HG03103 (cell line): Measurements from ENCODE around the gene CBX1.
A peak's percentile ranks its signal among the peaks of the same experiment; 100 is the strongest.
"Not testable (repeated sequence)": the region's sequence is repeated elsewhere in the genome, so short reads cannot be mapped to it uniquely, and the experiment has no call there.

Experiments used
- ATAC-seq: cut with Tn5 transposase; IDR thresholded peaks from one replicate; pipeline ENCODE4 v1.9.1; 2021; ENCODE audit warnings: low read depth; ENCODE audit not compliant: unreplicated experiment

CBX1 gene

DNA sequence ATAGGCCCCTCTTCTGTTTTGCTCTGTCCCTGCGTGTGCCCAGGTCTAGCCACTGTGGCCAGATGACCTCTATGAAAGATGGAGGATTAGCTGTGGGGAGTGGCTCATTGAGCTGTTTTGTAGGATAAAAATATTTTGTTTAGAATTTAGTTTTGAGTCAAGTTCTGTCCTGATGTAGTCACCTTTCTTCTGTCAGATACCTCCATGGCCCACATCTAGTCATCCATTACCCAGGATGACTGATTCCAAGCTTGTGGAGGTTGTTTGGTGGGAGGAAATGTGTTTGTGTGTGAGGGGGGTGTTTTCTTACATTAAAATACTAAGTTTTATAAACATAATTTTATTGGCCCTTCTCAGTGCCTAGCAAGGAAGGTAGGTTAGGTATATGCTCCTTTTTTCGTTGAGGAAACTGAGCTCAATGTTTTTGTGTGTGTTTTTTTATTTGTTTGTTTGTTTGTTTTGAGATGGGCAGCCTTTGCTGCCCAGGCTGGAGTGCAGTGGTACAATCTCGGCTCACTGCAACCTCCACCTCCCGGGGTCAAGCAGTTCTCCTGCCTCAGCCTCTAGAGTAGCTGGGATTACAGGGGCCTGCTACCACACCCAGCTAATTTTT lies 22.6 kb upstream of the CBX1 start:
- no peak for ATAC-seq

DNA sequence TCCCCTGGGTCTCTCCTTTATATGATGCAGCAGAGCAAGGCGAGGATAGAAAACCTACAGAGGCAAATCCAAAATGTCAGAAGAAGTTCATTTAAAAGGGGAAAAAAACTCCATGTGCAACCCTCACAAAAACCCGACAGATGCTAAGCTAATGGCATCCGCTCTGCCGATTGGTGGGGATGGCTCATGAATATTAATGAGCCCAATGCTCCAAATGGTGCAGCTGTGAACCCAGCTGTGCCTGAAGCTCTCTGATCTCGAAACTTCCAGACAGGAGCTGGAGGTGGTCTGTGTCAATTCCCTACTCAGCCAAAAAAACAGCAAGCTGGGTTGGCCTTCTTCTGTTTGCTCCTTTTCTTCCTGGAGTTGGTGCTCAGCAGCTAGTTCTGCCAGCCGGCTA lies 21.8 kb upstream of the CBX1 start:
- ATAC-seq, result no peak

DNA sequence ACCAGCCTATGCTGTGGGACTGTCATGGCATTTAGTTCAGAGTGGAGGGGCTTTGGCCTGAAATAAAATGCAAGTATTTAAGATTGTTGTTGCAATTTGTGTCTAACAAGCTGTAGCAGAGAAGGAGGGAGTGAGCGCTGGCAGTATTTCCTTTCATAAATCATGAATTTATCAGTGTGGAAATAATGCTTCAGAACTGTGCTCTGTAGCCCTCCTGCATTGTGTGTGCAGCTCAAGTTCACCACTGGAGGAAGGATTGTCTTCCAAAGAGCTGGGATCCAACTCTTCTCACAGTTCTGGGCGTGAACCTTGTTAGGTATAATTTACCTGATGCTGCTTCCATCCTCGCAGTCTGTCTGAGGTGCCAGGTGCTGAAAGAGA lies 21.4 kb upstream of the CBX1 start:
- ATAC-seq, result no peak

DNA sequence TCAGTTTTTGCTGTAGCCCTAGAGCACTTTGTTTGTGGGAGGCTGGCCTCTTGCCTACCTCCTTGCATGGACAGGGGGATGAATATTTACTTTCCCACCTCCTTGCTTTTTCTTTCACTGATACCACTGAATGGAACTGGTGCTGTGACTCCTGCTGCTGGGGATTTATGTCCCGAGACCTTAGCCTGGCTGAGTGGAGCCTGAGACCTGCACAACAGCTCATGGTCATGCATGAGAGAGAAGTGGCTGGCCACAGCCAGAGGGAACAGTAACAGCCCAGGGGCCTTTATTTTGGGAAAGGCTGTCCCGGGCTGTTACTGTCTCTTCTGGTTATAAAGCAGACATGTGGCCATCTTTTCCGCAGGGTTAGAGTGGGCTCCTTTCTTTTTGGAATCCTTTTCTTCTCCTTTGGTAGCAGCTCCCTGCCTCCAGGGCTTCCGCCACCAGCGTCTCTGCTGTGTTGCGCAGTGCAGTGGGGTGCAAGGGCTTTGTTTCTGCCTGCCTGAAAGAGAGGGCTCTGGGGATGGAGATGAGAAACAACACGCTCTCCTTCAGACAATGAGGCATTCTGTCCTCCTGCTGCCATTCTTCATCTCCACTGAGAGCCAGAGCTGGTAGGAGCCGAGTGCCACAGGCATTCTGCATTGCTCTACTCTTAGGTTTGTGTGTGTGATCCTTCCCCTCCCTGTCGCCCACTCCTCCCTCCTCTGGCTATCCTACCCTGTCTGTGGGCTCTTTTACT lies 20.8 kb upstream of the CBX1 start:
- ATAC-seq, result no peak

DNA sequence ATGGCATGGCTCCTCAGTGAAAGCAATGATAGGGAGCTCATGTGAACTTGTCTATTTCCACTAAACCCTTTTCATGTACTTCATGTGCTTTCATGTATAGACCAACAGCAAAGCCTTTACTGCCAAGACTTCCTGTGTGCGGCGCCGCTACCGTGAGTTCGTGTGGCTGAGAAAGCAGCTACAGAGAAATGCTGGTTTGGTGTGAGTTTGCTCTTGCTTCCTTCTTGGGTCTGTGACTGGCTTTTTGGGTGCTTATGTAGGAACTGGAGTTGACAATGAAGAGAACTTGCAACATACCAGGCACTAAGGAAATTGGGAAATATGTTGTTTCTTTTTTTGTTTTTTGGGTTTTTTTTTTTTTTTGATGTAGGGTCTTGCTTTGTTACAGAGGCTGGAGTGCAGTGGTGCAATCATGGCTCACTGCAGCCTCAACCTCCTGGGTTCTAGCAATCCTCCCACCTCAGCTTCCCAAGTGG lies 12.0 kb upstream of the CBX1 start:
- peak; percentile 46 for ATAC-seq

DNA sequence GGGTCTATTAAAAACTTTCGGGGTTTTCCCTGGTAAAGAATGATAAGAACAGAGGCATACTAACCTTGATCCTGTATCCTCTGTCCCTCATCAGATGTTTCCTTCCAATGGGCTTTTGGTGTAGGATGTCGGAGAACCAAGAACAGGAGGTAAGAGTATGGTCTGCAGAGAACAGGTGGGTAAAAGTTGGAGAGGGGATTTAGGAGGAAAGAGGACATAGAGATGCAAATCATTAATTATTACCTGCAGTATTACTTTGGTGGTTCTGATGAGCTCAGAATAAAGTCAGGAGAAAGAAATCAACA lies 10.6 kb upstream of the CBX1 start:
- no peak for ATAC-seq

DNA sequence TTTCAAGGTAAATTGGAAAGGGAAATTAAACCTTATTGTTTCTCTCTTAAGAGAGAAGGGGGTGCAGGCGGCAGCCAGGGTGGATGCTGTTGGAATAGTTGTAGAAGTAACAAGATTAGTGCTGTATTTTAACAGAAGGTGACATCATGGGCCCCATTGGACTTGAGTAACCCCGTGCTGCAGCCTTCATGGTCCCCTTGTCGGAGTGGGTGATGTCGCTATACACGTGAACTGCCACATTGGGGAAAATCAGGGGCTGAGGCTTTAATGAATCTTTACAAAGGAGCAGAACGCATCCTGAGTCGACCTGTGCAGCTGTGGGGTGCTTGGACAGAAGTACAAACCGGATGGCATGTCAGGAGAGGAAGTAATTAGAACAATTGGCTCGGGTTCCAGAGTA lies 9.5 kb upstream of the CBX1 start:
- ATAC-seq, result no peak

DNA sequence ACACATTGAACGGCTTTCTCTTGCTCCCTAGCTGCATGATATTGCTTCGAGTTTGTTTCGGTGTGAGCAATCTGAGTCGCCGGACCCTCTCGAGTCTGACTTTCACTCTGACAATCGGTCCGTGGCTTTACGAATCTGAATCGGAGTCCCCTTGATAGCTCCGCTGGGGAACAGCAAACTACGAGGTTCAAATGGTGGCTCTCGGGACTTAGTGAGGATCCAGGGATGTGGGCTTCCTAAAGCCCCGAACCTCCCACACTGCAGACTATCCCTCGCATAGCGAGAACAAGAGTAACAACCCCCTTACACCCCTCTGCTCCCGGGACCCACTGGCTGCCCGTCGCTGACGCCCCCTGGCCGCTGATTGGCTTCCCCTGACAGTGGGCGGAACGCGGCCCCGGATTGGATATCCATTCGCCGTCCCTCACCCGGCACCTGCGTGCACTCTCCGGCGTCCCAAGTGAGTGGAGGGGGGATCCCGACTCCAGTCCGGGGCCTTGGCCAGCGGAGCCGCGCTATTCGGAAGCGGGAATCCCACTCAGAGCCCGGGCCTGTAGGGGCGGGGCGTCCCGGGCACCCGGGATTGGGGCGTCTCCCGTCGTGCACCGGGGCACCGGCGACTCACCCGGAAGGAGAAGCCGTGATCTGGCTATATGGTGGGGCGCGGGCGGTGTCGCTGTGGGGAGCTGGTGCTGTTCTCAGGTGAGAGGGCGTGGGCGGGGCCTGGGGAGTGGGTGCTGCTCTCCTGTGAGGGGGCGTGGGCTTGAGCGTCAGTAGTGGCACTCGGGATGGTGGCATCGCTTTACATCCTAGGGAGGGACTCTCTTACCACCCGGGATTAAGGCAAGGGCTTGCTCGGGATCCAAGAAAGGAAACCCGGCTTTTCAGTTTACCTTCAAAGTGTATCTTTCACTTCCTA lies 6.1 kb upstream of the CBX1 start, which contains the start of gene SNX11:
Gene SNX11 (plus strand): TSS at position 630 of the 919 bp plus-strand sequence. CDS start 4,278 bp downstream, outside the sequence.
- peak; percentile 65 for ATAC-seq

DNA sequence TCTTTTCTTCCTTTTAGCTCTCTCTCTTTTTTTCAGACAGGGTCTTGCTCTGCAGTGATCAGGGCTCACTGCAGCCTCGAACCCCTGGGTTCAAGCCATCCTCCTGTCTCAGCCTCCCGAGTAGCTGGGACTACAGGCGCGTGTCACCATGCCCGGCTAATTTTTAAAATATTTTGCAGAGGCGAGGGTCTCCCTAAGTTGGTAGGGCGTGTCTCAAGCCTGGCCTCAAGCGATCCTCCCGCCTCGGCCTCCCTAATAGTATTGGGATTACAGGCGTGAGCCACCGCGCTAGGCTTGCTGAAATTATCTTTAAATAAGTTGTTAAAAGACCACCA lies 5.5 kb upstream of the CBX1 start:
- no peak for ATAC-seq

DNA sequence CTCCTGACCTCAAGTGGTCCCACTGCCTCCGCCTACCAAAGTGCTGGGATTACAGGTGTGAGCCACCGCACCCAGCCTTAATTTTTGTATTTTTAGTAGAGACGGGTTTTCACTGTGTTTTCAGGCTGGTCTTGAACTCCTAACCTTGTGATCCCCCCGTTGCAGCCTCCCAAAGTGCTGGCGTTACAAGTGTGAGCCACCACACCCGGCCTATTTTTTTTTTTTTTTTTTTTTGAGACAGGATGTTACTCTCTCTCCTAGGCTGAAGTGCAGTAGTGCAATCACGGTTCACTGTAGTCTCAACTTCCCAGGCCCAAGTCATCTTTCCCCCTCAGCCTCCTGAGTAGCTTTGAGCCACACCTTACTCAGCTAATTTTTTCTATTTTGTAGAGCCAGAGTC lies 3.2 kb upstream of the CBX1 start:
- ATAC-seq, result no peak

DNA sequence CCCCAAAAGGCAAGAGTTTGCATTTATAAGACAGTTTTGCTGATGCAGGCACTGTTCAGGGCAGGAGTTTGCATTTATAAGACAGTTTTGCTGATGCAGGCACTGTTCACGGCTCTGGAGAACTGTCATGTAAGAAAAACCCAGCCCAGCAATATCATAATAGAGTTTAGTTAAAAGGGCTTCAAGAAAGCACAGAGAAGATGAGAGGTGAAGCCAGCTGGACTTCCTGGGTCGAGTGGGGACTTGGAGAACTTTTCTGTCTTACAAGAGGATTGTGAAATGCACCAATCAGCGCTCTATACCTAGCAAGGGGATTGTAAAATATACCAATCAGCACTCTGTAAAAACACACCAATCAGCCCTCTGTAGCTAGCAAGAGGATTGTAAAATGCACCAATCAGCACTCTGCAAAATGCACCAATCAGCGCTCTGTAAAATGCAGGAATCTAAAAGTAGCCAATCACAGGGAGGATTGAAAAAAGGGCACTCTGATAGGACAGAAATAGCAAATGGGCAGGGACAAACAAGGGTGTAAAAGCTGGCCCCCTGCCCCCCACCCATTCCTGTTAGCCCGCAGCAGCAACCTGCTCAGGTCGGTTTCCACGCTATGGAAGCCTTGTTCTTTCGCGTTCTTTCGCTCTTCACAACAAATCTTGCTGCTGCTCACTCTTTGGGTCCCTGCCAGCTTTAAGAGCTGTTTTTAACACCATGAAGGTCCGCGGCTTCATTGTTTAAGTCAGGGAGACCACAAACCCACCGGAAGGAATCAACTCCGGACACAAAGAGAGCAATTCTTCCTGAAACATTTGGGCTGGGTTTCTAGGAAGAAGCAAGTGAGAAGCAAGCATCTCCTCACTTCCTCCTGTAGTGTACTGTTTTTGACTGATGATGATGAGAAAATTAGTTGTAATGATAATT lies 1.8 kb upstream of the CBX1 start:
- ATAC-seq, result no peak

DNA sequence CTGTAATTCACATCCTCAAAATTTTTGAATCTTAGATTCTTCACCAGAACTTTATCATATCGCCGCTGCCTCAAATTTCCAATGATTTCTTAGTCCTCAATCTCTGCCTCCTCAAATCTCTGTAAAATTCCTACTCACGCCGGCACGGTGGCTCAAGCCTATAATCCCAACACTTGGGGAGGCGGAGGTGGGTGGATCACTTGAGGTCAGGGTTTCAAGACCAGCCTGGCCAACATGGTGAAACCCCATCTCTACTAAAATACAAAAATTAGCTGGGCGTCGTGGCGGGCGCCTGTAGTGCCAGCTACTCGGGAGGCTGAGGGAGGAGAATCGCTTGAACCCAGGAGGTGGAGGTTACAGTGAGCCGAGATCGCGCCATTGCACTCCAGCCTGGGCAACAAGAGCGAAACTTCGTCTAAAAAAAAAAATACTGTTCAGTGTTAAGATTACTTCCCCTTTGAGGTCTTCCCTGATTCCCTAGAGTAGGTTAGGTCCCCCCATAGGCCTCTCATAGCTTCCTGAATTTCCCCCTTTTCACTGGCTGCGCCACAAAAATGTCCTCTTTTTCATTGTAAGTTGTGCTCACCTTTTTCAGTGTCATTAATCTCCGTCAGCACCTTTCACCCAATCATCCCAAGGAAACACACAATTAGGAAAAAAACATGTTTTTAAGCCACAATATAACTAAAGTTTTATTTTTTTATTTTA lies 919 bp upstream of the CBX1 start:
- no peak for ATAC-seq

DNA sequence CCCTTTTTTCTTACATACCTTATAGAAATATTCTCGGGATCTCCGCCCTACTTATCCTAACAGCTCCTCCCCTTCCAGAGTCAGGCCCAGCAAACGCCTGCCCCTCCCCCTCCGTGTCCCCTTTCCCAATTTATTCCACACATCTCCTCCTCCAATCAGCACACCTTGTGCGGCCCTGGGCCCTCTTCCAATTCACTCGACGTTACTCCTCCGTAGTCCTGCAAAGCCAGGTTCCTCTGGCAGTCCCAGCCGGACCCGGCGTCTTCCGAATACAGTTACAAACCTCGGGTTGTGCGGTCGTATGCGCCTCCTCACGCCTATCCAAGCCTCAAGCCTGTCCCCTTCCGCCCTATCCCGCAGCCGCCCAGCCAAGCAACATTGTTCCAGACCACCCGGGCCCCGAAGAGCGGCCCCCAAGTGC lies 677 bp downstream of the CBX1 start:
- ATAC-seq, result no peak

DNA sequence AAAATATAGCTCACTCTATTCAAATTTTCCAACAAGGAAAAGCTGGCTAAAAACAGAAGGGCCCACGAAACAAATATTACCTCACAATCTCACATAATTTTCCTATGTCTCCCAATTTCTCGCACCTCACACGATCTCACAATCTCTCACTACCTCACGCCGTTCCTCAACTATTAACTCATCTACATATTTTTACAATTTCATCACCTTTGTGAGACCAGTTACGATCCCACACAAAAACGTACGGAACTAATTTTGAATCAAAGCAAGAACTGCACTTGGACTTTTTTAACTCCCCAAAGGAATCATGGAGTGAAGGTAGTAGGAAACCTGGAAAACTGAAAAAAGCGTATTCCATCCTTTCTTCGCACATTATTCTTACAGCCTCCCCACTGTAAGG lies 1.1 kb downstream of the CBX1 start:
- no peak for ATAC-seq

DNA sequence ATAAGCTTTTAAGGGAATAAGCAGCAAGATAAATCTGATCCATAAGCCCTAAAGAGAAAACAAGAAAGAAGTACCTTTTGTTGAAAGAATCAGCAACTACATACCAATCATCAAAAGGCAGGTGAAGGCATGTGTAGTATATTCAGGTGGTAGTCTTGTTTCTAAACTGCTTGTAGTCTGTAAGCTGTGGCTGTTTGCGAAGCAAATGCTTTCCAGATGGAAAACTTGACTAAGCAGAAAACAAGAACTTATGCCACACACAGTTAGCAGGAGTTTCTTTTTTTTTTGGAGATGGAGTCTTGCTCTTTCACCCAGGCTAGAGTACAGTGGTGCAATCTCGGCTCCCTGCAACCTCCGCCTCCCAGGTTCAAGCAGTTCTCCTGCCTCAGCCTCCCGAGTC lies 5.7 kb downstream of the CBX1 start:
- ATAC-seq, result no peak

DNA sequence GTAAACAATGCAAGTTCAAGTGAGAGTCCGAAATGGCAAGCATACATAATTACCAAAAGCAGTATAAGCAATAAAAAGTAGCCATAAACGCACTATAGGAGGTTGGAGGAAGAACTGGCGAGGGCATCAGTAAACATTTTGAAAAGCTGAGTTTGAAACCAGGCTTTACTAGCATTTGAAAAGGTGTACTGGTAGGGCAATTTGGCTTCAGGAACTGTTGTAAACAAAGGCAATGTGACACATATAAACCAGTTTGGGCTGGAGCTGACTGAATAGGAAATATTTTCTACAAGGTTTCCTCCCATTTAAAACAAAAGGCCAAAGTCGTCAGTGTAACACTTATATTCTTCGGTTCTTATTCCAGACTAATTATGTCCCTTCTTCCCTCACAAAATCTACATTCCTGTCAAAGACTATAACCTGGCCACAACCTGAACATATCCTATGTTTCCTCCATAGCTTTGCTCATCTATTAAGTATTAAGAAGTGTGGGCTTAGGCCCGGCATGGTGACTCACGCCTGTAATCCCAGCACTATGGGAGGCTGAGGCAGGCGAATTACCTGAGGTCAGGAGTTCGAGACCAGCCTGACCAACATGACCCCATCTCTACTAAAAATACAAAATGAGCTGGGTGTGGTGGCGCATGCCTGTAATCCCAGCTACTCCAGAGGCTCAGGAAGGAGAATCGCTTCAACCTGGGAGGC lies 7.8 kb downstream of the CBX1 start:
- ATAC-seq, result no peak

DNA sequence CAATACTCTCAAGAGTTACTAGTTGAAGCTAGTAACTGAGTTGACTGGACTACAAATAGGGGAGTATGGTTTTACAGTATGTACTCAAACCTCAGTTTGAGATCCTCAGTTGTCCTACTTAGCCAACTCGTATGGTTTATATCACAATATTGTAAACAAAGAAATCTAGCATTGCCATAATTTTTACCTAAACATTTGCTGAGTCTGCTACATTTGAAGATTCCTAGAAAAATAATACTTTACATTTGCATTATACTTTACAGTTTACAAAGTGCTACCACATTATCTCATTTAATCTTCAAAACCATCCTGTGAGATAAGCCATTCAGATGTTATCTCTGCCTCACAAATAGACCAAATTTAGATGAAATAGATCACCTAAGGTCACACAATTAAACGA lies 16.3 kb downstream of the CBX1 start:
- ATAC-seq, result no peak

DNA sequence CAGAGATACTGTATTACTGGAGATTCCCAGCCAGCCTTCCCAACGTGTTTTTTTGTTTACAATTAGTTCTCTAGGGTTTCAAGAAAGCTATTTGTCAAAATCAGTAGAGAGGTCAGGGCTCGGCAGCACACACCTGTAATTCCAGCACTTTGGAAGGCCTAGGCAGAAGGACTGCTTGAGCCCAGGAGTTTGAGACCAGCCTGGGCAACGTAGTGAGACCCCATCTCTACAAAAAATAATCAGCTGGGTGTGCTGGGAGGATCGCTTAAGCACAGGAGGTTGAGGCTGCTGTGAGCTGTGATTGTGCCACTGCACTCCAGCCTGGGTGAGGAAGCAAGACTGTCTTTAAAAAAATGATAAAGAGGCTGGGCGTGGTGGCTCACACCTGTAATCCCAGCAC lies 19.4 kb downstream of the CBX1 start:
- no peak for ATAC-seq

DNA sequence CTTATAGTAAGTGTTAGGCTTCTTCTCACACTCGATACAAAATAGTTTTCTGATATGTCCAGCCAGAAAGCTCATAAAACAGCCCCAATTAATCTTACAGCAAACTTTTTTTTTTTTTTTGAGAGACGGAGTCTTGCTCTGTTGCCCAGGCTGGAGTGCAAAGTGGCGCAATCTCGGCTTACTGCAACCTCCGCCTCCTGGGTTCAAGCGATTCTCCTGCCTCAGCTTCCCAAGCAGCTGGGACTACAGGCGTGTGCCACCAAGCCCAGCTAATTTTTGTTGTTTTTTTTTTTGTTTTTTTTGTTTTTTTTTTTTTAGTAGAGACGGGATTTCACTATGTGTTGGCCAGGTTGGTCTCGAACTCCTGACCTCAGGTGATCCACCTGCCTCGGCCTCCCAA lies 24.1 kb downstream of the CBX1 start:
- not testable (repeated sequence) for ATAC-seq
